GM23248 (cell line): ENCODE measurements around the gene RBM5.

Experiments
- EZH2 ChIP-seq: fragments of 200-600 bp; sonication (generic); IDR thresholded peaks from 2 replicates; pipeline ENCODE4 v1.6.1; 2018; ENCODE audit warnings: antibody characterized with exemption, mild to moderate bottlenecking; ENCODE audit not compliant: insufficient read depth, poor library complexity, severe bottlenecking
- EZH2phosphoT487 ChIP-seq: fragments of 200-600 bp; sonication (generic); IDR thresholded peaks from 2 replicates; pipeline ENCODE4 v1.6.1; 2018; ENCODE audit warnings: antibody characterized with exemption, moderate library complexity, mild to moderate bottlenecking, low read depth; ENCODE audit not compliant: insufficient read depth

DNA sequence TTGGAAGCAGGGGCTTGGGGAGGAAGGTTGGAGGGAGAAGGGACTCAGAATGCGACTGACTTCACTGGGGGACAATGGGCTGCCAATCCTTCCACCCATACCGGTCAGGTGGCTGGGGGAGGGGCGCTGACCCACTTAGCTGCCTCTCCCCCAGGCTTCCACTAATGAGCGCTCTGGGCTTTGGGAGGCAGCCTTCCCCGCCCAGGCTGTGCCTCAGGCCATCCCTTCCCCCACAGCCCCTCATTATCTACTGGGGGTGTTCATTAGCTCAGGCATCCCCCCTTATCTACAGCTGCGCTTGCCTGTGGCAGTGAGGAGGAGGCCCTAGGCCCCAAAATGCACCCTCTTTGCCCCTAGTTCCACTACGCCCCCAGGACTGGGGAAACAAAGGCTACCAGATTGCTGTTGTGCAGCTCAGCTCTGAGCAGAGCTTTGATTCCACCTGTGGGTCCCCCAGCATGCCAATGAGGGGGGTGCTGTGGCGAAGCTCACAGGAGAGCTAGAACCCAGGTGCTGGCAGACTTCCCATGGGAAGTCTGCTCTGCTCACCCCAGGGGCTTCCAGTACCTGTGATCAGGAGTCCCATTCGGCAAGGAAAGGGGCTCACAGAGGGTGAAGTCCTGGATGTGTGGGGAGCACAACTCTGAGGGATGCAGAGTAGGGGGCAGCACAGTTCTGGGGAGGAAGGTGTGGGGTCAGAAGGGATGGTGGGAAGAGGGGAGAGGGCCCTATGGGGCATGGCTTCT is 37.0 kb downstream of the RBM5 start:
- TF ChIP-seq EZH2 (no peak), EZH2phosphoT487 (no peak)
